GM20431 (cell line): Measurements from ENCODE around the gene NACC2.

Experiments used
- in situ Hi-C: fragments of 300-500 bp; cut with MseI, MboI; formaldehyde crosslinking; loops from one replicate; pipeline ENCODE4 v1.15.0; 2020; ENCODE audit warnings: low sequenced_read_pairs; ENCODE audit not compliant: unreplicated experiment

NACC2 gene

DNA sequence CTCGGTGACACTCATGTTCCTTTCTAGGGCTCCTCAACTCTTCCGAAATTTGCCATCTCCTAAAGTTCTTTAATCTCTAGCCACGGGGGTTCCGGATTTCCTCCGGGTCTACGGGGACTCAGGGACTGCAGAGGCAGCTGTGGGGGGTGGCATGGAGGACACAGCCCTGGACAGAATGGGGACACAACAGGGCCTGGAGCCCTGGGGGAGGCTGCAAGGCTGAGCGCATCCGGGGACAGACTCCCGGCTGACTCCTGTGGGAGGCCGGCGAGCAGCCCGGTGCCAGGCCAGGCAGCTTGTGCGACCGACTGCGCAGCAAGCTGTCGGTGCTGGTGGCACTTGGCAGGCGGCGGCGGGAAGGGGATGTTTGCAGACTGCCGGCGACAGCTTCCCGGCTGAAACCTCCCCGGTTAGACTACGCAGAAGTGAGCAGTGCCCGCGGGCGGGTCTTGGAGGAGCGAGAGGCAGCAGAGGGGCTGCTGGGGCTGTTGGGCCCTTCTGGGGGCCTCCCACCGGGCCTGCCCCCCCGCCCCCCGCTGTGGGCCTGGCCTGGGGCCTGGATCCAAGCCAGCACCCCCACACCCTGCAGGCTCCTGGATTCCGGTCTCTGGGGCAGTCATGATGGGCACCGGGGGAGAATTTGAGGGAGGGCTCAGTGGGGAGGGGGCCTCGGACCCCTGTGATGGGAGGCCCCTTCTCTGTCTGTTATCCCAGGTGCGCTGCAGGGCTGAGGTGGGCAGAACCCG lies 105.2 kb downstream of the NACC2 start:
- in situ Hi-C loops = no loop called here

DNA sequence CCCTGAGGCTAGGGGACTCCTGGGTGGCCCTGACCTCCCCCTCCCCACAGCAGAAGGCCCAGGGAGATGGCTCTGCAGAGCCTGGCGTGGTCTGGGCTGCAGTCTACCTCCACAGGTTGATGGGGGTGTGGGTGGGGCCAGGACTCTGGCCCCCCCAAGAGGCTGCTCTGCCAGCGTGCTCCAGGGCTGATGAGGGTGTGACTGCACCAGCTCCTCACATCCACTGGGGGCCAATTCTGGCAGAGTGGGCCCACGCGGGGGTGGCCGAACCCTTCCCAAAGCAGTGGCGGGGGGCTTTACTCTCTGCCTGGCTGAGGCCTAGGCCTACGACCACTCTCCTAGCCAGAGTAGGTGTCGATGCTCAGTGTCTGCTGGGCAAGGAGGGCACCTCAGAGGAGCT lies 105.9 kb downstream of the NACC2 start:
- in situ Hi-C loops = no loop called here

DNA sequence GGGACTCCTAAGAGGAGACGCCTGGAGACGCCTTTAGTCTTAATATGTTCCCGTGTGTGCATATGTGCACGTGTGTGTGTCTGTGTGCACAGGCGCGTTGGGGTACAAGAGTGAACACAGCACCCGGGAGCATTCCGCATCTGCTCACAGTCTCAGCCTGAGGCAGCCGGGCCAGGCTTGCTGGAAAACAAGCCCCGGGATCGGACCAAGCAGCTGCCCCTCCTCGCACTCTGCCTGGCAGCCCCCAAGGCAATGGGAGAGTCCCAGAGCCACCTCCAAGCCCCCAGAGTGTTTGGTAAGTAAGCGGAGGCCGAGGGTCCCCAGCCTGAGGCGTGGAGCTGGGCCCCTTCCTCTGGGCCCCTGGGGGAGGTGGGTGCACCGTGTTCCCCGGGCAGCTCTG lies 106.6 kb downstream of the NACC2 start:
- in situ Hi-C loops = no loop called here

DNA sequence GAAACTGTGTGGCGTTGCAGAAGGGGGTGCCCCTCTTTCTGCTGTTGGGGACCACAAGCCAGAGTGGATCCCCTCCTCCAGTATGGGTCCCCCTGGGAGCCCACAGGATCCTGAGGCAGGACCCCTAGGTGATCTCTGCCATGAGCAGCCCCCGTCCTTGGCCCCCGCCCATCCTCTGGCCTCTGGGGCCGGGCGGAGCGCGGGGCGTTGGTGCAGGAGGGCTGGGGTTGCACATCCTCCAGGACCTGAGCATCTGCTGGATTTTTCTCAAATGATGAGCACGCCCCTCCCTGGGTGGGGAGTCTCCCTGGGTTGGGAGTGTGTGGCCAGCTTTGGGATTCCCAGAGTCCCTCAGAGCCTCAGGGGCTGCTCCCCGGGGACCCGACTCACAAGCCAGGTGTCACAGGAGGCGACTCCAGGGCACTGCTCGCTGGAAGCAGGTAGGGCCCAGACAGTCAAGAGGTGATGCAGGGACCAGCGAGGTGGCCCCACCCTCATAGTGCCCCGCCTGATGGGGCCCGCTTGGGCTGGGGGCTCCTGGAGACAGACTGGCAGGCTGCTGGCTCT lies 107.2 kb downstream of the NACC2 start:
- in situ Hi-C loops = no loop called here

DNA sequence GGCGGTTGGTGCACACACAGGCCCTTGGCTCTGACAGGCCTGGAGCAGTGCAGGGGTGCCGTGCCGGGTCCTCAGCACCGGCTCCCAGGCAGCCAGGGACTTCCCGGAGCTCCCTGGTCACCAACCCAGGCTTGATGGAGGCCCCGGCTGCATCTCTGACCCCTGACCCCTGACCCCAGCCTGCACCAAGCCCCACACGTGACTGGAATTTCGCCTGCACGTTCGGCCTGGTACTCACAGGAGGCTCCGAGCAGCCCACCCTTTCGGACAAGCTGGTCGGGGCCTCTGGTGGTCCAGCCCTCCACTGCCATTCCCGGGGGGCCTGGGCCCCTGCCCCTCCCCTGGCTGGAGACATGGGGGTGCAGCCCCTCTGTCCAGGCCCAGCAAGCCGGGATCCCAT lies 108.5 kb downstream of the NACC2 start:
- in situ Hi-C loops = no loop called here

DNA sequence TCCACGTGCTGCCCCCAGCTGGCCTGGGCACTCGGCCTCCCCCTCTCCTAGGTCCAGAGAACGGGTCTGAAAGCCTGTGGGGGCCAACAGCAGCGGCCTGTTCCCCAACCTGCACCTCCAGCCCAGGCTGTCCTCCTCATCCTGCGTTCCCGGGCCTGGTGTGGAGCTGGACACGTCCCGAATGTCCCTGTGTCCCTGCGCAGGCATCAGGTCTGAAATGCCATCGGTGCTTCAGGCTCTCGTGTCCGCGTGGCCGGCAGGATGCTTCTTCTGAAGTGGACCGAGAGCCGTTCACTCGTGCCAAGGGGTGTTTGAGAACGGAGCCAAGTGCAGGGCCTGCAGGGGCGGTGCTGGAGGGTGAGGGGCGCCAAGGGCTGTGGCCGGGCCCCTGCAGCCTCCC lies 109.2 kb downstream of the NACC2 start:
- in situ Hi-C loops = no loop called here

DNA sequence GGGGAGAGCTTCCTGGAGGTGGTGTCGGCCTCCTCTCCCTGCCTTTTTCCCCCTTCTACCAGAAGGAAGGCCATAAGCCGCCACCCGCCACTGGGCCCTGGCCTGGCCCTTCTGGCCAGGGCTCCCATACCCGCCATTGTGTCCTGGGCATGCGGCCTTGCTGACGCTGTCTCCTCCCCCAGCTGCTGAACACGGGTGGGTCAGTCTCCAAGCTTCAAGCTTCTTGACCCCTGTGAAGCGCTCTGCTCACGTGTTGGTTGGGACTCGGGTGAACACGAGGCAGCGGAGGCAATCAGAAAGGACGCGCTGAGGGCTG lies 109.7 kb downstream of the NACC2 start:
- in situ Hi-C loops = no loop called here

DNA sequence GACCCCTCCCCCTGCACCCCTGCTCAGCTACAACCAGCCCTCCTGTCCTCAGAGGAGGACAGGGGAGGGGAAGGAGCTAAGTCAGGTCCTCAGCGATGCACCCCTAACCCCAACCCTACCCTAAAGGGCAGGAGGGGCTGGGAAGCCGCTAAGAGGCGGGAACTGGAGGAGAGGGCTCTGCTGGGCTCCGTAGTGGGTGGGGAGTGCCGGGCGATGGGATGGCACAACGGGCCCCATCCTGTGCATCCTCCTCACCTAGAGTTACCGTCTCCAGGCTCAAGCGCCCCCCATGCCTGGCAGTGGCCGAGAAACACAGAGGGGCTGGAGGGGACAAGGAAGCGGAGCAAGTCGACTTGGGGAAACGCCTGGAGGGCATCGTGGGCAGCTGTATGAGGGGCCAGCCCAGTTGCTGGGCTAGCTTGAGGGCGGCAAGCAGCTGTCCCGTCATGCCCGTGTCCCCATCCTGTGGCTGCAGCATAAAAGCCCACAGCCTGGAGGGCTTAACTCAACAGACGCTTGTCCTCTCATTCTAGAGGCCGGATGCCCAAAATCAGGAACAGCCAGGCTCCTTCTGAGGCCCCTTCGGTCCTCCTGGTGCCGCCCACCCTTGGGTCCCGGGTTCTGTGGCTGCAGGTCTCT lies 110.9 kb downstream of the NACC2 start:
- in situ Hi-C loops = no loop called here

DNA sequence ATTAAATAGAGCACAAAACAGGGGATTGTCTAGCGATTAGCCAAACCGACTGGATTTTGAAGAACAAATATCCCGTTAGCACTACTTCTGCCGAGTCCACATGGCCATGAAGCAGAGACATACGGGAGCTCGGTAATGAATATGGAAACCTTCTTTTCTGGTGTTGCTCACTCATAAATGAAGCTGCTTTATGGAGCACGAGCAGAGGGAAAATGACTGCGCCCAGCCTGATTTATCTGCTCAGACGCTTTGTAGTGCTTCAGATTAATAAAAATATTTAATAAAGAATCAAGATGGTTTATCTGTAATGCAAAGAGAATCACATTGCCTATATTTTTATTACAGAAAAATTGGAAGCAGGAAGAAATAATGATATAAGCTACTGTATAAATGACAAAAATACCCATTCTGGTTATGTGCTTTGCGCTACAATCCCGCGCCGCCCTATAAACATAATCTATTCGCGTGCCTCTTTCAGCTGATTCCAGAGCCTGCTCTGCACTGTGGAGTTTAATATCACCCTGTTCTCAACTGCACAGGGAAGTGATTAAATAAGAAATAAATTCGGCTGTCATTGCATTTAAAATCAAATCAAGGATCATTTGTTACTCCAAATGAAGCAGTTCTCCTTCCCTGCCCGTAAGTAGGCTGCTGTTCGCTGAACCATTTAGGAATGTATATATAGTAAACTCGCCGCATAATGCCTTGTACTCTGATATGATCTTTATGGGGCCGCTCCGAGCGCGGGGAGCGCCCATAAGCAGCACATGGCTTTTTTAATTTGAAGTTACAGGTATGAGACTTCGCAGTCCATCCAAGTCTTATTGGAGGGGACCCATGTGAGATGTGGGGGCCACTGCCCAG lies 111.6 kb downstream of the NACC2 start:
- in situ Hi-C loops = no loop called here

DNA sequence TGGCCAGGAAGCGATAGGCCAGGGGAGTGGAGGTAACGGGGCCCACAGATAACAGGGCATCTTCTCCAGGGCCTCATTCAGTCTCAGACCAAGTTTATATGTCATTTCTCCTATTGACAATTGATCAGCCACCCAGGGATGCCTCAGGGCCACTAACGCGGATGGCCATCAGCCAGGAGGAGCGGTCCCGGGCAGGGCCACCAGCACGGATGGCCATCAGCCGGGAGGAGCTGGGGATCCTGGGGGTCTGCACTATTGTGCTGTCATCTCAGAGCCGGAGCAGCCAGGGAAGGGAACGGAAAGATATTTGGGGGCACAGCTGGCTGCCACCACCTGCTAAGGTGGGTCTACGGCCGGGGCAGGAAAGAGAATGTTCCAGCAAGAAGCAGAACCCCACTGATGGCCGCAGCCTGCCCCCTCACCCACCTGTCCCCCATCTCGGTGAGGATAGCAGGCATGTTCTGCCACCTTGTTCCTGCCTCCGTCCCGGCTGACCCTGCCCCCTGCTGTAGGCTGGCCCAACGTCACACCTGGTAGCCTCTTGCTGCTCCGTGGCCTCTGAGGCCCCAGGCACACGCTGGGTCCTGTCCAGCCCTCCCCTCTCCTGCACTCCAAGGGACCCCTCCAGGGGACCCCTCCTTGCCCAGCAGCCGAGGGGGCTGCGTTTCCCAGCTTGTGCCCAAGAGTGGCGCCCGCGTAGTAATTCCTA lies 112.4 kb downstream of the NACC2 start:
- in situ Hi-C loops = no loop called here

DNA sequence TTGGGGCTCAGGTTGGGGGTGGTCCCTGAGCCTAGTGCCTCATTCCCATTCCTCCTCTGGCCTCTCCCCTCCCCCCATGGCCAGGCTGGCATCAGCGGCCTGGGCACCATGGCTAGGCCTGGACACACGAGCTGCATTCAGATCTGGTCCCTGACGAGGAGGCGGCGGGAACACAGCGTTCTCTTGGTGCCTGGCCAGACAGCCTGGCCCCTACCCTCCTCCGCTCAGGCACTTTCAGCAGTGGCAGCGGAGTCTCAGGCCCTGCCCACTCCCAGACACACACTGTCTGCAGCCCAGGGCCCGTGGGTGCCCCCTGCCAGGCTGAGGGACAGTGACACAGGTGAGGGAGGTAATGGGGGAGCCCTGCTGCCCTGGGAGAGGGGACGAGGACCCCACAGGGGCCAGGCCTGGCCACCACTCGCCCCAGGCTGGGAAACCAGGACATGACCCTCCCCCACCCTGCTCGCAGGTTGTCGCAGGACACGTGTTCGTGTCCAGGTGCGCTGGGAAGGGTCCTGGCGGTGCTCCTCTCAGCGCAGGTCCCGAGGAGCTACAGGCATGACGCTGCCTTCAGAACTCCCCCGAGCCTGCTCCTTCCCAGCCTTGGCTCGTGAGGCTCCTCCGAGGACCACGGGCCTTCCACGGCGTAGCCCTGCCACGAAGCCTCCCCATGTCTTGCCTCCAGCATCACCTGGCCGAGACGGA lies 114.0 kb downstream of the NACC2 start:
- in situ Hi-C loops = no loop called here

DNA sequence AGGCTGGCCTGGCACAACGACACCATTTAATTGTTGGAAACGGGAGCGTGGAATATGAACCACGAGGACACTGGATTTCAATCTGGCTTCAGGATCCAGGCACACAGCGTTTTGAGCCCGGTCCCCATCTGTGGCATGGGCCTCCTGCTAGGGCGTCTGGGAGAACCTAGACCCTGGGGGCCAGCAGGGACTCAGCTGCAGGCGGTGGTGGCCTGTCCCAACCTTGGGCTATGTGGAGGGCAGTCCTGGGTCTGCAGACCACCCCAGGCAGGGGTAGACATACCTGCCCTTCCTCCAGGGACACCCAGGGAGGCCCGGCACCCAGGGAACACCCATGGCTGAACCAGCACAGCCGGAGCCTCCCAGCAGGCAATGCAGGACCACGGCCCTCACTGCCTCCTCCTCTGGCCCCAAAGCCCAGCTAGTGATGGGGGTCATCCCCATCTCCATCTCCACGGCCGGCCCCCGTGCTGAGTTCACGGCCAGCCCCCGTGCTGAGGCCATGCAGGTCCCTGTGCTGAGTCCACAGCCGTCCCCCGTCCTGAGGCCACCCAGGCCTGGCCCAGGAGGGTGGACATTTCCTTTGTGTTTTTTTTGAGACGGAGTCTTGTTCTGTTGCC lies 115.4 kb downstream of the NACC2 start:
- in situ Hi-C loops = no loop called here

DNA sequence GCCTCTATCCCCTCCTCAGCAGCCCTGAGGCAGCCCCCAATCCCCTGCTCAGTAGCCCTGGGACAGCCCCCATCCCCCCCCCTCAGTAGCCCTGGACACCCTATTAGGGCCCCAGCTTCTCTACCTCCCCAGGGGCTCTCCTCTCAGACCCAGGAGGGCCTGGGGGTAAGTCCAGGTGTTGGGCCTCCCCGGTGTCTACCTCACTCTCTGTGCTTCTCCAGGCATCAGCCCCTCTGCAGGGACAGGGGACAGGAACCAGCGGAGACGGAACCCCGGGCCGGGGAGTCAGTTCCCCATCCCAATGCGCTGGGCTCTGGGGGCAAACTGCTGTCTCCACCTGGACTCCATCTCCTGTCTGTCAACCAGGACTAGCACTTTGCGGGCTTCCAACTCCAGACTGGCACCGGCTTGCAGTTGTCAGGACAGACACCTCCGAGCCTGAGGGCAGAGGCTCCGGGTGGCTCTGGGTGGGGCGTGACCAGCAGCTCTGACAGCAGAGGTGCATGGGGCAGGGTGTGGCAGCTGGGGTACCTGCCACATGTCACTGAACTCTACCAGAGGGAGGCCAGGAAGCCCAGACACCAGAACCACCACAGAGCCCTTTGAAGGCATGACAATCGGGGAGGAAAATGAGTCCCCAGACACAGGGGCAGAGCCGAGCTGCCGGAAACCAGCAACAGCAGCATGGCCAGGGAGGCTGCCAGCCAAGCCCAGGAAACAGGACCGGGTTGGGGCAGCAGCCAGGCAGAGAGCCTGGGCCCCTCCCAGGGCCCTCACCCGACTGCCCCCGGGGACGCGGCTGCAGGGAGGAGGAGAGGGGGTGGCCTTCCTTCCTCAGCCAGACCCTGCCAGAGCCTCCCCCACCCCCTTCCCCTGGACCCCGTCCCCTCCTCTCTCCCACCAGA lies 116.2 kb downstream of the NACC2 start:
- in situ Hi-C loops = no loop called here

DNA sequence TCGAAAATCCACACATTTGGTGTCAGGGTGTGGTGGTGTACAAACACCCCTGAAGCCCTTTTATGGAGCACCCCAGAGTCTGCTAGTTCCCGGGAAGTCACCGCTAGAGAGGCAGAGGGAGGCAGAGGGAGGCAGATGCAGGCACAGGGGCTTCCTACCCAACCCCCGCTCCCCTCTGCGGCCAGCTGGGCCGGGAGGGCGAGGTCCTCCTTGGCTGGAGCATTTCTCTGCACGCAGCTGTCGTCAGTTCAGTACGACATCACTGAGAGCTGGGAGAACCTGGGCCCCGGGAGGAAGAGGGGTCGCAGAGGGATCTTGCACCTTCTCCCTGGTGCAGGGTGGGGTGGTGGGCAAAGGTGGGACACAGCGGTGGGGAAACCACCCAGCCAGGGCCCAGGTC lies 118.1 kb downstream of the NACC2 start:
- in situ Hi-C loops = no loop called here

DNA sequence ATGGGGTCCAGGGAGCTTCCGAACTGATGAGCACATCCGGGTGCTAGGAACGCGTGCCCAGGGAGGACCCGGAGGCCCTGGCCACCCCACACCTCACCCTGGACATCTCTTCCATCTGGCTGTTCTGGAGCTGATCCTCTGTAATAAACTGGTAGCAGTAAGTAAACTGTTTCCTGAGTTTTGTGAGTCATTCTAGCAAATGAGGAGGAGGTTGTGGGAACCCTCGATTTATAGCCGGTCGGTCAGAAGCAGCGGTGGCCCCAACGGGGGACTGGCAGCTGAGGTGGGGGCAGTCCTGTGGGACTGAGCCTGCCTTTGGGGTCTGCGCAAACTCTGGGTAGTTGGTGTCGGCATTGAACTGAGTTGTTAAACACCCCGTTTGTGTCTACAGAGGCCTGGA lies 118.6 kb downstream of the NACC2 start:
- in situ Hi-C loops = no loop called here

DNA sequence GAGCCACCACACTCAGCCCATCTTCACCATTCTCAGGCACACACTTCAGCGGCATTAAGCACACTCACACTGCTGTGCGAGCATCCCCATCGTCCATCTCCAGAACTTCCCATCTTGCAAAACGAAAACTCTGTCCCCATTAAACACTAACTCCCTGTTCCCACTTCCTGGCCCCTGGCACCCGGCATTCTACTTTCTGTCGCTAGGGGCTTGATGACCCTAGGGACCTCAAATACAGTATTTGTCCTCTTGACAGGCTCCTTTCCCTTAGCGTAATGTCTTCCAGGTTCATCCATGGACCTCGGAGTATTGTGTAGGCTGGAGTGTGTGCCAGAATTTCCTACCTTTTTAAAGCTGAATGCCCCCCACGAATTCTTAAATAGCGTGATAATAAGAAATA lies 119.3 kb downstream of the NACC2 start:
- in situ Hi-C loops = no loop called here

DNA sequence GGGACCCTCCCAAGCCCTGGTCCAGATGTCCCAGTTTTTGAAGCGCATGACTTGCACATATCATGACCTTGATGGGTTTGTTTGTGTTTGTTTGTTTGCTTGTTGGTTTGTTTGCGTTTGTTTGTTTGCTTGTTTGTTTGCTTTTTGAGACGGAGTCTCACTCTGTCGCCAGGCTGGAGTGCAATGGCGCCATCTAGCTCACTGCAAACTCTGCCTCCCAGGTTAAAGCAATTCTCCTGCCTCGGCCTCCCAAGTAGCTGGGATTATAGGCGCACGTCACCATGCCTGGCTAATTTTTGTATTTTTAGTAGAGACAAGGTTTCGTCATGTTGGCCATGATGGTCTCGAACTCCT lies 120.9 kb downstream of the NACC2 start:
- in situ Hi-C loops = no loop called here
